ENCODE measurements around the gene TTC23L. TPM values are rescaled to one million over a fixed set of nuclear protein-coding genes. Genes with fewer than 3 reads are reported as not detected.

The TTC23L gene
- total and polyA plus RNA-seq, 2 donors (not counting 1 experiment from before 2014, with no cell fraction given) = 0.24 to 0.33 TPM

- TF ChIP-seq EZH2 (IDR thresholded peaks at IDR 0.05; ENCODE audit: low read length, missing control alignments) (no peak), CTCF (conservative IDR thresholded peaks at IDR 0.05 in 1 of 2, IDR thresholded peaks at IDR 0.05 in 1 of 2; ENCODE audit: low read depth in 1 of 2, low read length in 2 of 2) (no peak)
- no peak for DNase-seq (ENCODE audit: low read depth in 2 of 2)
- Histone ChIP-seq H3K9me3 (ENCODE audit: control insufficient read depth, insufficient read depth, low read depth, low read length) (no peaks in the 10 kb centered on the region), H4K20me1 (ENCODE audit: control insufficient read depth, extremely low read depth, insufficient read depth, low read length) (no peaks in the 10 kb centered on the region), H3K4me3 (replicated peaks in 1 of 4; ENCODE audit: control extremely low read depth in 1 of 4, insufficient read depth in 1 of 4, low read depth in 3 of 4, low read length in 4 of 4) (no peak overlapping the region), H3K4me1 (ENCODE audit: control insufficient read depth, extremely low read depth, insufficient read depth, low read length) (no peaks in the 10 kb centered on the region), H3K36me3 (ENCODE audit: control insufficient read depth, insufficient read depth, low read length) (no peaks in the 10 kb centered on the region), H3K27me3 (ENCODE audit: control insufficient read depth, insufficient read depth, low read length) (no peaks in the 10 kb centered on the region), H3K79me2 (ENCODE audit: control insufficient read depth, insufficient read depth, low read length) (no peaks in the 10 kb centered on the region), H3K9ac (ENCODE audit: insufficient read depth, low read length) (no peak overlapping the region), H3K4me2 (ENCODE audit: extremely low read depth, insufficient read depth, low read length) (no peak overlapping the region), H3K27ac (ENCODE audit: insufficient read depth, low read length) (no peak overlapping the region), H2AFZ (ENCODE audit: low read length) (no peak overlapping the region)
These were observed 2.9 kb downstream of the TTC23L start for GRCh38 chr5:34841816-34842215.

- Histone ChIP-seq H3K36me3 (ENCODE audit: control insufficient read depth, insufficient read depth, low read length) (no peaks in the 10 kb centered on the region), H3K27me3 (ENCODE audit: control insufficient read depth, insufficient read depth, low read length) (no peaks in the 10 kb centered on the region), H3K9me3 (ENCODE audit: control insufficient read depth, insufficient read depth, low read depth, low read length) (no peaks in the 10 kb centered on the region), H3K4me2 (ENCODE audit: extremely low read depth, insufficient read depth, low read length) (no peak overlapping the region), H3K4me3 (replicated peaks in 1 of 4; ENCODE audit: control extremely low read depth in 1 of 4, insufficient read depth in 1 of 4, low read depth in 3 of 4, low read length in 4 of 4) (no peak overlapping the region), H3K9ac (ENCODE audit: insufficient read depth, low read length) (no peak overlapping the region), H3K79me2 (ENCODE audit: control insufficient read depth, insufficient read depth, low read length) (no peaks in the 10 kb centered on the region), H3K27ac (ENCODE audit: insufficient read depth, low read length) (no peak overlapping the region), H2AFZ (ENCODE audit: low read length) (no peak overlapping the region), H4K20me1 (ENCODE audit: control insufficient read depth, extremely low read depth, insufficient read depth, low read length) (no peaks in the 10 kb centered on the region), H3K4me1 (ENCODE audit: control insufficient read depth, extremely low read depth, insufficient read depth, low read length) (no peaks in the 10 kb centered on the region)
- no peak for DNase-seq (ENCODE audit: low read depth in 2 of 2)
- no peak for TF ChIP-seq CTCF (conservative IDR thresholded peaks at IDR 0.05 in 1 of 2, IDR thresholded peaks at IDR 0.05 in 1 of 2; ENCODE audit: low read depth in 1 of 2, low read length in 2 of 2)
- TF ChIP-seq EZH2 (IDR thresholded peaks at IDR 0.05; ENCODE audit: low read length, missing control alignments) = no peak
These were observed 3.6 kb downstream of the TTC23L start for GRCh38 chr5:34842554-34842953.

GRCh38 chr5:34843497-34843896 lies 4.5 kb downstream of the TTC23L start:
- no peak overlapping the region for H3K4me3 ChIP-seq (replicated peaks in 1 of 4; ENCODE audit: control extremely low read depth in 1 of 4, insufficient read depth in 1 of 4, low read depth in 3 of 4, low read length in 4 of 4)
- no peak overlapping the region for H2AFZ ChIP-seq (ENCODE audit: low read length)
- no peak overlapping the region for H3K27ac ChIP-seq (ENCODE audit: insufficient read depth, low read length)
- H4K20me1 ChIP-seq (ENCODE audit: control insufficient read depth, extremely low read depth, insufficient read depth, low read length) = no peaks in the 10 kb centered on the region
- no peaks in the 10 kb centered on the region for H3K79me2 ChIP-seq (ENCODE audit: control insufficient read depth, insufficient read depth, low read length)
- no peak overlapping the region for H3K4me2 ChIP-seq (ENCODE audit: extremely low read depth, insufficient read depth, low read length)
- no peak overlapping the region for H3K9ac ChIP-seq (ENCODE audit: insufficient read depth, low read length)
- no peaks in the 10 kb centered on the region for H3K9me3 ChIP-seq (ENCODE audit: control insufficient read depth, insufficient read depth, low read depth, low read length)
- TF ChIP-seq CTCF (conservative IDR thresholded peaks at IDR 0.05 in 1 of 2, IDR thresholded peaks at IDR 0.05 in 1 of 2; ENCODE audit: low read depth in 1 of 2, low read length in 2 of 2) (no peak), EZH2 (IDR thresholded peaks at IDR 0.05; ENCODE audit: low read length, missing control alignments) (no peak)
- no peaks in the 10 kb centered on the region for H3K4me1 ChIP-seq (ENCODE audit: control insufficient read depth, extremely low read depth, insufficient read depth, low read length)
- H3K27me3 ChIP-seq (ENCODE audit: control insufficient read depth, insufficient read depth, low read length) = no peaks in the 10 kb centered on the region
- DNase-seq (ENCODE audit: low read depth in 2 of 2) = peak in 1 of 2 donors; percentile 75
- H3K36me3 ChIP-seq (ENCODE audit: control insufficient read depth, insufficient read depth, low read length) = no peaks in the 10 kb centered on the region
